GM18907 (cell line): ENCODE measurements around the gene SPATS2.
A peak's percentile ranks its signal among the peaks of the same experiment; 100 is the strongest.
"Not testable (repeated sequence)": the region's sequence is repeated elsewhere in the genome, so short reads cannot be mapped to it uniquely, and the experiment has no call there.

Experiments
- ATAC-seq: cut with Tn5 transposase; IDR thresholded peaks from one replicate; pipeline ENCODE4 v1.9.1; 2021; ENCODE audit warnings: mild to moderate bottlenecking, moderate library complexity; ENCODE audit not compliant: unreplicated experiment

Gene SPATS2

DNA sequence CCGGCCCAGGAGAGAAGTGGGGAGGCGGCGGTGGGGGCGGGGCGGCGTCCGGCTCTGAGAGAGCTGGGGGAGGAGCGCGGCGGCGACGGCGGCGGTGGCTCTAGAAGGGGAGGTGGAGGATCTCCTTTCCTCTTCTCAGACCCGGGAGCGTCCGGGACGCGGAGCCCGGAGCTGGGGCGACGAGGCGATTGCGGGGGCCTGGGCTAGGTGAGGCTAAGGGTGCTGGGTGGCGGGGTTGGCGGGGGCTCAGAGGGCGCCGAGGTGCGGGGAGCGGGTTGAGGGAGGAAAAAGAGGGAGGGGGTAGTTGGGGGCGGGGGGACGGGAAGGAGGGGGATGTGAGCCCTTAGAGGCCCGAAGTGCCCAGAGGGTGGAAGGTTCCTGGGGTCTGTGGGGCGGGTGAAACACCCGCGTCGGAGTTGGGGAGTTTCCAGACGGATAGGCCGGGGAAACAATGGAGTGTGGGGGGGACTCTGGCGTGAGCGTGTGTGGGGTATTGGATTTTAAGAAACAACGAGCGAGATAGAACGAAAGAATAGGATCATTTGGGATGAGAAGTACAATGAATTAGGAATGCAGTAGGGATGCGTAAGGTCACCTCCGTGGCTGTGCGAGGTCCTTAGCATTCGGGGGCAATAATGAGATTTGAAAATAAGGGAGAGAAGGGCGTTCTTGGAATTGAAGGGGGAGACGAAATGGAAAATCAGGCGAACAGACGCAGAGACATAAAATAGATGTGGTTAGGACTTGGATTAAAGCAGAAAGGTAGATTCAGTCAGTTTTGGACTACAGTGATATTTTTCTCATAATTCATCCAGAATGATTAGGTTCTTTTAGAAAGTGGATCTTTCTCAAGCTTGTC lies at the start of gene SPATS2:
Gene SPATS2, plus strand, starts transcription at position 82 of the 859 bp plus-strand sequence. CDS start 93,551 bp downstream, outside the sequence.
- ATAC-seq: no peak

DNA sequence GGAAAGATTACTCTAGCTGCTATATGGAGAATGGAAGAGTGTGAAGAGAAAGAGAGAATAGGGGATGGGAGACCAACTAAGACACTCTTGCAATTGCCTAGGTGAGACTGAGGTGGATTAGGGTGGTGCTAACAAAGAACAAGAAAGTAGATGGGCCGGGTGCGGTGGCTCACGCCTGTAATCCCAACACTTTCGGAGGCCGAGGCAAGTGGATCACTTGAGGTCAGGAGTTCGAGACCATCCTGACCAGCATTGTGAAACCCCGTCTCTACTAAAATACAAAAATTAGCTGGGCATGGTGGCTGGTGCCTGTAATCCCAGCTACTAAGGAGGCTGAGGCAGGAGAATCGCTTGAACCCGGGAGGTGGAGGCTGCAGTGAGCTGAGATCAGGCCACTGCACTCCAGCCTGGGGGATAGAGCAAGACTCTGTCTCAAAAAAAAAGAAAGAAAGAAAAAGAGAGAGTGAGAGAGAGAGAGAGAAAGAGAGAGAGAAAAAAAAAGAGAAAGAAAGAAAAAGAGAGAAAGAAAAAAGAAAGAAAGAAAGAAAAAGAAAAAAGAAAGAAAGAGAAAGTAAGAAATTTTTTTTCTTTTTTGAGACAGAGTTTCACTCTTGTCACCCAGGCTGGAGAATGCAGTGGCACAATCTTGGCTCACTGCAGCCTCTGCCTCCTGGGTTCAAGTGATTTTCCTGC lies 46.7 kb upstream of the SPATS2 start:
- not testable (repeated sequence) for ATAC-seq

DNA sequence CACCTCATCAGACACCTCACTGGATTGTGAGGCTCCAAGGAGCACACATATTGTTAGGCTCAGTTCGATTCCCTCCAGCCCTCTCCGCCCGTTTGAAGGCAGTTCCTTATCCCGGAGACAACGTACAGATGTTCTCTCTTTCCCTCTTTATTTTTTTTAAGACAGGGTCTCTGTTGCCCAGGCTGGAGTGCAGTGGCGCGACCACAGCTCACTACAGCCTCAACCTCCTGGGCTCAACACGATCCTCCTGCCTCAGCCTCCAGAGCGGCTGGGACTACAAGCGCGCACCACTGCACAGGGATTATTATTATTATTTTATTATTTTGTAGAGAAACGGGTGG lies 44.9 kb upstream of the SPATS2 start:
- peak; percentile 4 for ATAC-seq

DNA sequence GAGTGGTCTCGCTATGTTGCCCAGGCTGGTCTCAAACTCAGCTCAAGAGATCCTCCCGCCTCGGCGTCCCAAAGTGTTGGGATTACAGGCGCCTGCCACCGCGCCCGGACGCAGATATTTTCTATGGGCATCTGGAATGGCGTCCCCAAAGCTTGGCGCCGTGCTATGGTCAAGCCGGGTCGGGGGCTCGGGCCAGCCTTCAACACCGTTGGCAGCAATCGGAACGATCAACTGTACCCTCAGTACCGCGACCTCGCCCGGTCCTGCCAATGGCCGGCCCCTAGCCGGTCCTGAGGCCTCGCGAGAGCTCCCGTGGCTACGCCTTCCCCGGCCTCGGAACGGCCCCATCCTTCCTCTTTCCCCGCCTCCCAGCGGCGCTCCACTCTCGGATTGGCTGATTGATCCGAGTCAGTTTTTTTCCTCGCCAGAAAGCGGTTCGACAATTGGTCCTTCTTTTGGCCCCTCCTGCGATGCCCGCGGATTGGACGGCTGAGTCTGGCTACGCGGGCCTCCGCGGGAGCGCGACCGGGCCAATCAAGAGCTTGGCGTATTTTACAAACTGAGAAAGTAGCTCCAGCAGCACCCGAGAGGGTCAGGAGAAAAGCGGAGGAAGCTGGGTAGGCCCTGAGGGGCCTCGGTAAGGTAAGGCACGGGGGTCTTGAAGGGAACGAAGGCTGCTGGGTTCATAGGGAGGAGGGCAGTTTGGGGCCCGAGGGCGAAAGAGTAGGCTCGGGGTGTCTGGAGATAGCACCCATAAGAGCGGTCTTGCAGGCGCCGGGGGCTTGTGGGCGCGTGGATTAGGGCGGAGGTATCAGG lies 44.3 kb upstream of the SPATS2 start, which contains the start of gene TROAP:
Gene TROAP, plus strand, starts transcription at position 548 of the 816 bp plus-strand sequence. CDS start 354 bp downstream, outside the sequence.
- peak; percentile 97 for ATAC-seq

- ATAC-seq: no peak
Observed at GRCh38 chr12:49323524-49324097, 43.7 kb upstream of the SPATS2 start.

DNA sequence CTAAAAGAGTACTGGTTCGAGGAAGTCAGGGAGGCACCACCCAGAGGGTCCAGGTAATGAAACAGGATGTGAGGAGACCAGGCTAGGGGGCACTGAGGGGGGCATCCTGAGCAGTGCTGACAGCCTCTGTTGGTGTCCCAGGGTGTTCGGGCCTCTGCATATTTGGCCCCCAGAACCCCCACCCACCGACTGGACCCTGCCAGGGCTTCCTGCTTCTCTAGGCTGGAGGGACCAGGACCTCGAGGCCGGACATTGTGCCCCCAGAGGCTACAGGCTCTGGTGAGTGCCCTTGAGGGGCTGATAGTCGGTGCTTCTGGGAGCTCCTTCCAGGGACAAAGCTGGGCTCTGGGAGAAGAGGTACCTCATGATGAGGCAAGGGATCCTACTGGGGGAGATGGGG lies 41.7 kb upstream of the SPATS2 start:
- ATAC-seq: no peak

GRCh38 chr12:49327368-49327767 lies 39.9 kb upstream of the SPATS2 start:
- no peak for ATAC-seq

DNA sequence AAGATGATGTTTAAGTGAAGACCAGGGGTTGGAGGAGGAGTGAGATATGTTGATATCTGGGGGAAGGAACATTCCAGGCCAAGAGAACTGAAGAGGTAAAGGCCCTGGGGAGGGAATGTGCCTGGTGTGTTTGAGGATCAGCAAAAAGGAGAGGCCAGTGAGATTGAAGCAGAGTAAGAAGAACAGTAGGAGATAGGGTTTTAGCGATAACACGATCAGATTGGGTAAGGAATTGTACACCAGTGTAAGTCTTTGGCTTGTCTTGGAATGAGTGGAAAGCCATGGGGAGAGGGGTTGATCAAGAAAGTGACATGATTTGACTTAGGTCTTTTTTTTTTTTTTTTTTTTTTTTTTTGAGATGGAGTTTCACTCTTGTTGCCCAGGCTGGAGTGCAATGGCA lies 39.4 kb upstream of the SPATS2 start:
- no peak for ATAC-seq

- no peak for ATAC-seq
Observed at GRCh38 chr12:49328816-49329215, 38.4 kb upstream of the SPATS2 start.

- ATAC-seq: no peak
Observed at GRCh38 chr12:49330032-49330619, 37.1 kb upstream of the SPATS2 start.

- ATAC-seq: no peak
Observed at GRCh38 chr12:49330631-49331379, 36.5 kb upstream of the SPATS2 start.

DNA sequence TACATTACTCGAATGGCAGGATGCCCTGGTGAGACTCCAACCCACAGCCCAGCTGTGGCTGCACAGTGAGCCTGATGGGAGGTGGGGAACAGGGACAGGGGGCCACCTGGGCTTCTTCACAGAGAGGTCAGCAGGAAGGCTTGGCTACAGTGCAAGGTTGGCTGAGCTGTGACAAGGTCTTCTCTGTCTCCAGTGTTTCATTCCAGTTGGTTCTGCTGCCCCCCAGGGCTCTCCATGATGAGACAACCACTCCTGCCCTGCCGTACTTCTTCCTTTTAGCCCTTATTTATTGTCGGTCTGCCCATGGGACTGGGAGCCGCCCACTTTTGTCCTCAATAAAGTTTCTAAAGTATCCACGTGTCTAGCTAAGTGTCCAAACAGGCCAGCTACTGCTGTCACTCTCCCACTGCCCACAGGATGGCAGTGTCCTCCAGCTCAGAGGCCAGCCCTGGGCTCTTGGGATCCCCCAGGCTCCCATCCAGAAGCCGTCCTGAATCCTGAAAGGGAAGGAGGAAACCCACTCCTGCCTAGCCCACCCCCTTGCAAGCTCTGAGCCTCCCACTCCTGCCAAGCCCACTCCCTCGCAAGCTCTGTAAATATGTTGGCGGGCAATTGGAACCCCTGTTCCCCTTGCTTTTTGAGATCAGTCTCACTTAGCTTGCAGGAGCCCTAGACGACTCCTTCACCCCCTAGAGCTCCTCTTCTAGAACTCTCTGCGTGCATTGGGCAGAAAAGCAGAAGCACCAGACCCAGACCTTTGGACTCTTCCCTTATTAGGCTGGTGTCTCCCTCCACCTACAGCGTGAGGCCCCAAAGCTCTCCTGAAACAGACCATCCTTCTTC lies 35.7 kb upstream of the SPATS2 start:
- ATAC-seq: no peak

DNA sequence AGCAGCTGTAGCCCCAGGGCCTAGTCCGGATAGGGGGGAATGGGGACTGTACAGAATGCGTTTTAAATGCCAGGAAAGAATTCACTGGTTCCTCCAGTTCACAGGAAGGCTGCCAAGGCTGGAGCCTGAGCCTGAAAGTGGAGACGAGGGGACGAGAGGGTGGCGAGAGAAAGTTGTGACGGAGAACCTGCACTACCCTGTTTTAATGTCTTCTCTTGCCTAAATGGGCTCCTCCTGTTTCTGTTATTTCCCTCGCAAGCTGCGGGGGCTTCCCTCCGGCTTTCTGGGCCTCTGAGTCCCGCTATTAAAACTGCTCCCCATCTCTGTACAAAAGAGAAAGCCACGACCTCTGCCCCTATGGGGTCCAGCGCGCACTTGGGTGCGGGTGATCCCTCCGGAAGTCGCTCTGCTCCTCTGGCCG lies 34.8 kb upstream of the SPATS2 start:
- ATAC-seq: no peak

- no peak for ATAC-seq
Observed at GRCh38 chr12:49332891-49333371, 34.3 kb upstream of the SPATS2 start.

- ATAC-seq: not testable (repeated sequence)
Observed at GRCh38 chr12:49333778-49334177, 33.5 kb upstream of the SPATS2 start.

DNA sequence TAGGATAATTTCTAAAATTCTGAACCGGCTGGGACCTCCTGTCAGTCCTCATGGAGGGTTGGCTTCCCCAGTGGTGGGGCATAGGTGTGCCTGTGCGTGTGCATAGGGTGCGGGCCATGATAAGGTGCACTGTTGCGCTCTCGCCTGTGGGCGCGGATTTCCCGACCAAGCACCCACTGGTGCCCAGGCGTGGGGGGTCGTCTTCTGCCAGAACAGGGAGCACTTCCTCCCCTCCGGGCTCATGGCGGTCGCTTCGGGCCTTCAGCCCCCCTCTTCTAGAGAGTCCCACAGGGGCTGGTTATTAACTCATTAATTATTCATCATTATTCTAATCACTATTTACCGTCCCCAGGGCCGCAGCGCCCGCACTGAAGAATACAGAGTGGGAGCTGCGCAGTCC lies 33.0 kb upstream of the SPATS2 start:
- ATAC-seq: no peak

DNA sequence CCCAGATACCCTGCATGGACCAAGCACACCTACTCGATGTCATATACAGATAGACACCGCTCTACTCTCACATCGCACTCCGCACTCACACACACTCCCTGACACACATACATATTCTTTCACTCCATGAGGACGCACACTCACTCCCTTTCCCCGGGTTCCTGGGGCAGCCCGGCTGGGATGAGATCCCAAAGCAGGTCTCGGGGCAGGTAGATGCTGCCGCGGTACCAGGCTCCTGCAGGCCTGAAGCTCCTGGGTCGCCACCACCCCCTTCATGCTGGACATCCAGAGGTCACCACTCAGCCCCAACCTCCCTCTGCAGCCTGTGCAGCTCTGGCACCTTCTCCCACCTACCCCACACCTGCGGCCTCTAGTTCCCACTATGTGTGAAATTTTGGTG lies 32.6 kb upstream of the SPATS2 start:
- no peak for ATAC-seq

DNA sequence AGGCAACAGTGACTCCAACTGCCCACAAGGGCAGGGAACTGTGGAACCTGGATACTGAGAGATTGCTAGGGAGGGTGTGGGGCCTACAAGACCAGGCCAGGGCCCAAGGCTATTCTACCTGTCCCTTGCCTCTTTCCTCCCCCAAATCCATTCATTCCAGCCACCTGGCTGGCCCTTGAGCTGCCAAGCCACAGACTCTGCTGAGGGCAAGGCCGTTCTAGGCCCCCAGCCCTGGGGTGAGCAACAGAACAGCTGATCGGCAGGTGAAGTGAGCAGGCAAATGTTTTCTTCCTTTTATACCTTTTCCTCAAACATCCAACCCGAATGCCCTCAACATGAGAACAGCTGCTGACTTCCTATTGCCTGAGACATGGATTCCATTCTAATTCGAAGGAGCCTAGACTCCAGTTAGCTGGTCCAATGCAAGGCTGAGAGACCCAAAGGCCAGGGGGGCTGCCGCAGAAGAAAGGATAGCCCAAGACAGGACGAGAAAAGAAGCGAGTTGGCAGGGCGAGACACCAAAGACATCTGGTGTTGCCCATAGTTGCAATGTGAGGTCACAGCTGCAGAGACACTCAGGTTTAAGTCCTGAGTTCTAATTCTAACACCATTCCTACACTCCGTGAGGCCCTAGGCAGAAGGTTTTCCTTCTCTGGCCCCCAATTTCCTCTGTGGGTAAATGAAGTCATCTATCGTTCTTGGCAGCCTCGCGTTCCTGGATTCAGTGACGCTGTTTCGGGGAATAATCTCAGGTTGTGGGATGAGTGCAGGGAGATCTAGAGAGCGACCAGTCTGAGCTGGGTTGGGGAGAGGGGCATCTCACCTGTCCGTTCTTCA lies 31.9 kb upstream of the SPATS2 start:
- no peak for ATAC-seq
